HL-60 (cell line): ENCODE data around the gene RPS4Y1.
"Not testable (repeated sequence)": the region's sequence is repeated elsewhere in the genome, so short reads cannot be mapped to it uniquely, and the experiment has no call there.

Source experiments
- DNase-seq, 2 experiments: peaks; one replicate each; pipeline ENCODE4 v3.0.0-alpha.2; 2010 to 2020; ENCODE audit warnings: low read depth in 1 of 2, low spot score in 1 of 2
- H3K27ac ChIP-seq: fragments of 250-450 bp; sonication (Bioruptor Pico); replicated peaks from 2 replicates; pipeline ENCODE4 v1.5.1; 2020; ENCODE audit warnings: mild to moderate bottlenecking, moderate library complexity
- H3K27me3 ChIP-seq: fragments of 250-450 bp; sonication (Bioruptor Pico); 2 replicates; pipeline ENCODE4 v1.5.1; 2021; ENCODE audit warnings: mild to moderate bottlenecking, moderate library complexity; ENCODE audit not compliant: insufficient read depth, poor library complexity, severe bottlenecking
- H3K4me3 ChIP-seq: replicated peaks from 2 replicates; pipeline ENCODE4 v1.5.1; 2011; ENCODE audit warnings: mild to moderate bottlenecking, control low read depth, low read length; ENCODE audit not compliant: insufficient read depth
- GABPA ChIP-seq: IDR thresholded peaks from 2 replicates; pipeline ENCODE4 v1.6.1; 2012; ENCODE audit warnings: low read depth
- POLR2AphosphoS5 ChIP-seq: IDR thresholded peaks from 2 replicates; pipeline ENCODE4 v1.6.1; 2012; ENCODE audit warnings: low read depth
- SPI1 ChIP-seq: IDR thresholded peaks from 2 replicates; pipeline ENCODE4 v1.6.1; 2012; ENCODE audit warnings: low read depth, mild to moderate bottlenecking, borderline replicate concordance
- TF ChIP-seq, protein P1 (sequence below): IDR thresholded peaks from 2 replicates; pipeline ENCODE4 v1.6.1; 2012; ENCODE audit warnings: low read depth; ENCODE audit not compliant: insufficient replicate concordance
- TF ChIP-seq, protein P2 (sequence below): IDR thresholded peaks from one replicate; pipeline ENCODE4 v1.5.1; 2011; ENCODE audit warnings: low read length, control low read depth, inconsistent platforms; ENCODE audit not compliant: insufficient read depth

The RPS4Y1 gene

DNA sequence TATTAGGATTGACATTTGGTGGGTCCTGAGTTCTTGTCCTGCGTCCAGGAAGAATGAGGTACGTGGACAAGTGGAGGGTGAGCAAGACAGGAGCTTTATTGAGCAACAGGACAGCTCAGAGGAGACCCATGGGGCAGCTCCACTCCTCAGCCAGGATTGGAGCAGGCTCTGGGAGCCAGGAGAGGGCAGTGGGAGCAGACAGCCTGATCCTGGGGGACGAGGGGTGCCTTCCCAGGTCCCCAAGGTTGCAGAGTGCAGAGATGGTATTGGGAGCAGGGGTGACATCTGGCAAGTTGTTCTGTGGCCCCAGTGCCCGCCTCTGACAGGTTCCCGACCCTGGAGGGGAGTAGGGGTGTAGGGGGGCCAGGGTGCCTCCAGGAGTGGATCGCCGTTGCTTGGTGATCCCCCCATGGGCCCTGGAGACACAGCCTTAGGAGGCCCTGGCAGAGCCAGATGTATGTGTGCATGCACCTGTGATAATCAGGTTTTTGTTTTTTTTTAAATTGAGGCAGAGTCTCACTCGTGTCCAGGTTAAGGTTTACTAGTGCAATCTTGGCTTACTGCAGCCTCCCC is 26.7 kb downstream of the RPS4Y1 start:
- H3K4me3 ChIP-seq = no peak overlapping the region
- H3K27ac ChIP-seq = no peak overlapping the region
- TF ChIP-seq, protein P1, sequence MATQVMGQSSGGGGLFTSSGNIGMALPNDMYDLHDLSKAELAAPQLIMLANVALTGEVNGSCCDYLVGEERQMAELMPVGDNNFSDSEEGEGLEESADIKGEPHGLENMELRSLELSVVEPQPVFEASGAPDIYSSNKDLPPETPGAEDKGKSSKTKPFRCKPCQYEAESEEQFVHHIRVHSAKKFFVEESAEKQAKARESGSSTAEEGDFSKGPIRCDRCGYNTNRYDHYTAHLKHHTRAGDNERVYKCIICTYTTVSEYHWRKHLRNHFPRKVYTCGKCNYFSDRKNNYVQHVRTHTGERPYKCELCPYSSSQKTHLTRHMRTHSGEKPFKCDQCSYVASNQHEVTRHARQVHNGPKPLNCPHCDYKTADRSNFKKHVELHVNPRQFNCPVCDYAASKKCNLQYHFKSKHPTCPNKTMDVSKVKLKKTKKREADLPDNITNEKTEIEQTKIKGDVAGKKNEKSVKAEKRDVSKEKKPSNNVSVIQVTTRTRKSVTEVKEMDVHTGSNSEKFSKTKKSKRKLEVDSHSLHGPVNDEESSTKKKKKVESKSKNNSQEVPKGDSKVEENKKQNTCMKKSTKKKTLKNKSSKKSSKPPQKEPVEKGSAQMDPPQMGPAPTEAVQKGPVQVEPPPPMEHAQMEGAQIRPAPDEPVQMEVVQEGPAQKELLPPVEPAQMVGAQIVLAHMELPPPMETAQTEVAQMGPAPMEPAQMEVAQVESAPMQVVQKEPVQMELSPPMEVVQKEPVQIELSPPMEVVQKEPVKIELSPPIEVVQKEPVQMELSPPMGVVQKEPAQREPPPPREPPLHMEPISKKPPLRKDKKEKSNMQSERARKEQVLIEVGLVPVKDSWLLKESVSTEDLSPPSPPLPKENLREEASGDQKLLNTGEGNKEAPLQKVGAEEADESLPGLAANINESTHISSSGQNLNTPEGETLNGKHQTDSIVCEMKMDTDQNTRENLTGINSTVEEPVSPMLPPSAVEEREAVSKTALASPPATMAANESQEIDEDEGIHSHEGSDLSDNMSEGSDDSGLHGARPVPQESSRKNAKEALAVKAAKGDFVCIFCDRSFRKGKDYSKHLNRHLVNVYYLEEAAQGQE = no peak
- TF ChIP-seq, protein P2, sequence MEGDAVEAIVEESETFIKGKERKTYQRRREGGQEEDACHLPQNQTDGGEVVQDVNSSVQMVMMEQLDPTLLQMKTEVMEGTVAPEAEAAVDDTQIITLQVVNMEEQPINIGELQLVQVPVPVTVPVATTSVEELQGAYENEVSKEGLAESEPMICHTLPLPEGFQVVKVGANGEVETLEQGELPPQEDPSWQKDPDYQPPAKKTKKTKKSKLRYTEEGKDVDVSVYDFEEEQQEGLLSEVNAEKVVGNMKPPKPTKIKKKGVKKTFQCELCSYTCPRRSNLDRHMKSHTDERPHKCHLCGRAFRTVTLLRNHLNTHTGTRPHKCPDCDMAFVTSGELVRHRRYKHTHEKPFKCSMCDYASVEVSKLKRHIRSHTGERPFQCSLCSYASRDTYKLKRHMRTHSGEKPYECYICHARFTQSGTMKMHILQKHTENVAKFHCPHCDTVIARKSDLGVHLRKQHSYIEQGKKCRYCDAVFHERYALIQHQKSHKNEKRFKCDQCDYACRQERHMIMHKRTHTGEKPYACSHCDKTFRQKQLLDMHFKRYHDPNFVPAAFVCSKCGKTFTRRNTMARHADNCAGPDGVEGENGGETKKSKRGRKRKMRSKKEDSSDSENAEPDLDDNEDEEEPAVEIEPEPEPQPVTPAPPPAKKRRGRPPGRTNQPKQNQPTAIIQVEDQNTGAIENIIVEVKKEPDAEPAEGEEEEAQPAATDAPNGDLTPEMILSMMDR = no peak
- no peak for TF ChIP-seq POLR2AphosphoS5
- TF ChIP-seq SPI1 = no peak
- TF ChIP-seq GABPA = no peak
- no peak for DNase-seq
- H3K27me3 ChIP-seq = no peaks in the 10 kb centered on the region

- not testable (repeated sequence) for DNase-seq, H3K4me3 ChIP-seq, H3K27me3 ChIP-seq, H3K27ac ChIP-seq
These were observed 30.8 kb downstream of the RPS4Y1 start for GRCh38 chrY:2872234-2872633.

DNA sequence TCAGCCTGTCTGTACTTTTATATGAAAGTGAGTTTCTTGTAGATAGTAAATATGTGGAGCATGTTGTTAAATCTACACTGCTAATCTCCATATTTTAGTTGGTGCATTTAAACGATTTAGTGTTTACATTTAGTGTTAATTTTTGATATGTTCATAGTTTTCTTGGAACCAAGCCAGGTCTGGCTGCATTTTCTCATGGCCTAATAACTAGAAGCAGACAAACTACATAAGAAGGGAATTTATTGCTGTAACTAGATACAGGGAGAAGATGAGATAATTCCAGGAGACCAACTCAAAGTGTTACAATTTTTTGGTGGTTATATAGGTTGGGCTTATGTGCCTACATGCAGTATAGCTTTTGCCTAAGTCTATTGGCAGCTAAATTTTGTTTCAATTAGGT is 32.8 kb downstream of the RPS4Y1 start:
- no peak for DNase-seq
- Histone ChIP-seq H3K27ac (no peak overlapping the region), H3K27me3 (no peaks in the 10 kb centered on the region), H3K4me3 (no peak overlapping the region)
- TF ChIP-seq POLR2AphosphoS5 = no peak
- no peak for TF ChIP-seq SPI1
- TF ChIP-seq, protein P2 = no peak
- TF ChIP-seq, protein P1 = no peak
- no peak for TF ChIP-seq GABPA

- Histone ChIP-seq H3K4me3 (no peak overlapping the region), H3K27ac (no peak overlapping the region), H3K27me3 (no peaks in the 10 kb centered on the region)
- DNase-seq = no peak
- TF ChIP-seq GABPA = no peak
- TF ChIP-seq, protein P1 = no peak
- no peak for TF ChIP-seq SPI1
- TF ChIP-seq, protein P2 = no peak
- TF ChIP-seq POLR2AphosphoS5 = no peak
These were observed 42.2 kb downstream of the RPS4Y1 start for GRCh38 chrY:2883561-2883960.
